GM18498 (cell line): ENCODE results near the gene AK2.
A peak's percentile ranks its signal among the peaks of the same experiment; 100 is the strongest.
"Not testable (repeated sequence)": the region's sequence is repeated elsewhere in the genome, so short reads cannot be mapped to it uniquely, and the experiment has no call there.

Experiments used
- ATAC-seq: cut with Tn5 transposase; IDR thresholded peaks from one replicate; pipeline ENCODE4 v1.9.1; 2021; ENCODE audit warnings: mild to moderate bottlenecking, moderate library complexity; ENCODE audit not compliant: unreplicated experiment

The AK2 gene

GRCh38 chr1:33002006-33002405 lies 34.7 kb downstream of the AK2 start:
- ATAC-seq, result no peak

GRCh38 chr1:33001282-33001681 lies 35.4 kb downstream of the AK2 start:
- no peak for ATAC-seq

- ATAC-seq, result no peak
Observed at GRCh38 chr1:33000427-33001026, 36.2 kb downstream of the AK2 start.

GRCh38 chr1:32998997-32999396 lies 37.7 kb downstream of the AK2 start:
- no peak for ATAC-seq

GRCh38 chr1:32998064-32998463 lies 38.6 kb downstream of the AK2 start:
- ATAC-seq, result no peak

- no peak for ATAC-seq
Observed at GRCh38 chr1:32997381-32997891, 39.2 kb downstream of the AK2 start.

GRCh38 chr1:32993324-32993636 lies 43.4 kb downstream of the AK2 start:
- ATAC-seq, result not testable (repeated sequence)

GRCh38 chr1:32992489-32993323 lies 44.0 kb downstream of the AK2 start:
- ATAC-seq, result peak; percentile 75

GRCh38 chr1:32991819-32992488 lies 44.7 kb downstream of the AK2 start:
- peak; percentile 33 for ATAC-seq

GRCh38 chr1:32991386-32991785 lies 45.3 kb downstream of the AK2 start:
- ATAC-seq, result no peak

GRCh38 chr1:32990887-32991286 lies 45.8 kb downstream of the AK2 start:
- ATAC-seq, result no peak

GRCh38 chr1:32989160-32990050 lies 47.3 kb downstream of the AK2 start:
- no peak for ATAC-seq

- ATAC-seq, result no peak
Observed at GRCh38 chr1:32988665-32989064, 48.0 kb downstream of the AK2 start.

- ATAC-seq, result no peak
Observed at GRCh38 chr1:32985226-32985625, 51.5 kb downstream of the AK2 start.

GRCh38 chr1:32984455-32985171 lies 52.1 kb downstream of the AK2 start:
- no peak for ATAC-seq

GRCh38 chr1:32984090-32984454 lies 52.6 kb downstream of the AK2 start:
- no peak for ATAC-seq

- ATAC-seq, result no peak
Observed at GRCh38 chr1:32983020-32983419, 53.7 kb downstream of the AK2 start.

- peak; percentile 92 for ATAC-seq
Observed at GRCh38 chr1:32981003-32981901, 55.4 kb downstream of the AK2 start.

GRCh38 chr1:32980080-32980479 lies 56.6 kb downstream of the AK2 start:
- ATAC-seq, result no peak
